HepG2 (cell line): ENCODE data around the gene SMARCA4. TPM values are rescaled to one million over a fixed set of nuclear protein-coding genes. Genes with fewer than 3 reads are reported as not detected.

ENCODE experiments used
- ATAC-seq: fragments of 200-7000 bp; cut with Tn5 transposase; 3 replicates; pipeline ENCODE4 v1.9.1; 2020; ENCODE audit warnings: mild to moderate bottlenecking, moderate library complexity
- BruUV-seq: library from RNA; stranded (reverse); fragments of 400-500 nt; replicated peaks from 2 replicates; lab custom pipeline; 2021; lab: Mats Ljungman, UMichigan
- CTCF ChIA-PET: fragments of 300-600 bp; formaldehyde crosslinking; extraction: SDS; loops from one replicate; lab custom pipeline; 2021; ENCODE audit warnings: low total read pairs, inconsistent platforms, low intra/inter-chr PET ratio; lab: Yijun Ruan, JAX
- POLR2A ChIA-PET: fragments of 350-600 bp; sonication (Branson Sonifier 250); formaldehyde crosslinking; loops from one replicate; lab custom pipeline; 2020; ENCODE audit warnings: antibody characterized with exemption, inconsistent platforms; lab: Yijun Ruan, JAX
- DNase-seq: peaks from one replicate; pipeline ENCODE4 v3.0.0-alpha.2; 2015; ENCODE audit warnings: low spot score
- FAIRE-seq: peaks from 3 replicates; lab custom pipeline; 2011; peaks lifted over from hg19 to GRCh38; lab: Jason Lieb, UNC
- H2AFZ ChIP-seq: one replicate; pipeline ENCODE4 v1.6.1; 2011; ENCODE audit warnings: low read length, inconsistent platforms
- H3K27ac ChIP-seq: fragments of 300-600 bp; 3 replicates; pipeline ENCODE4 v1.8.0; 2011; ENCODE audit warnings: mixed run types, mild to moderate bottlenecking, mixed read lengths, low read length, inconsistent platforms; ENCODE audit not compliant: insufficient read depth; ENCODE audit errors: extremely low read length
- H3K27me3 ChIP-seq, 2 experiments: fragments of 200-600 bp in 1 of 2; 2 replicates in 1 of 2; 3 replicates in 1 of 2; pipeline versions ENCODE4 v1.6.0 to v1.8.0; 2011; ENCODE audit warnings: low read length in 2 of 2, mild to moderate bottlenecking in 2 of 2, moderate library complexity in 2 of 2, inconsistent platforms in 1 of 2; ENCODE audit not compliant: insufficient read depth in 2 of 2, control insufficient read depth in 1 of 2
- H3K36me3 ChIP-seq, 2 experiments: fragments of 200-600 bp in 1 of 2; replicated peaks in 1 of 2; 2 replicates in 1 of 2; 3 replicates in 1 of 2; pipeline versions ENCODE4 v1.5.1 to v1.8.0; 2011; ENCODE audit warnings: low read length in 2 of 2, inconsistent platforms in 1 of 2; ENCODE audit not compliant: insufficient read depth in 2 of 2, control insufficient read depth in 1 of 2
- H3K4me1 ChIP-seq: 2 replicates; pipeline ENCODE4 v1.5.1; 2012; ENCODE audit warnings: low read length, inconsistent platforms; ENCODE audit not compliant: insufficient read depth
- H3K4me2 ChIP-seq: 2 replicates; pipeline ENCODE4 v1.6.0; 2011; ENCODE audit warnings: low read depth, low read length, inconsistent platforms
- H3K4me3 ChIP-seq, 3 experiments: fragments of 200-600 bp in 1 of 3; sonication (generic), shearing (Covaris generic) in 1 of 3; replicated peaks in 1 of 3; 2 replicates each; pipeline ENCODE4 v1.5.1; 2011 to 2016; ENCODE audit warnings: low read length in 3 of 3, inconsistent platforms in 2 of 3, low read depth in 2 of 3, mild to moderate bottlenecking in 2 of 3, control low read depth in 1 of 3, mixed read lengths in 1 of 3; ENCODE audit not compliant: insufficient read depth in 1 of 3
- H3K79me2 ChIP-seq: one replicate; pipeline ENCODE4 v1.6.1; 2011; ENCODE audit warnings: low read length, inconsistent platforms; ENCODE audit not compliant: insufficient read depth
- H3K9ac ChIP-seq: 2 replicates; pipeline ENCODE4 v1.6.0; 2011; ENCODE audit warnings: mild to moderate bottlenecking, low read depth, low read length, inconsistent platforms; ENCODE audit not compliant: insufficient read depth
- H3K9me3 ChIP-seq: 2 replicates; pipeline ENCODE4 v1.5.1; 2012; ENCODE audit warnings: mild to moderate bottlenecking, low read length
- H4K20me1 ChIP-seq: 2 replicates; pipeline ENCODE4 v1.6.0; 2011; ENCODE audit warnings: inconsistent platforms, mild to moderate bottlenecking, low read length, moderate library complexity; ENCODE audit not compliant: insufficient read depth
- FOXP1 ChIP-seq, 2 experiments: fragments of 450-650 bp in 1 of 2; IDR thresholded peaks; 2 replicates each; pipeline ENCODE4 v1.6.1; 2017 to 2018; ENCODE audit warnings: antibody characterized with exemption in 1 of 2
- GATA4 ChIP-seq: sonication (generic); IDR thresholded peaks from 2 replicates; pipeline ENCODE4 v1.6.1; 2016; ENCODE audit warnings: antibody characterized with exemption, low read depth, borderline replicate concordance
- KDM2A ChIP-seq: sonication (generic); formaldehyde crosslinking; IDR thresholded peaks from 2 replicates; pipeline ENCODE4 v1.4.0; 2020; ENCODE audit warnings: low read depth, missing genetic modification reagents, borderline replicate concordance
- KLF15 ChIP-seq: sonication (generic); formaldehyde crosslinking; IDR thresholded peaks from 2 replicates; pipeline ENCODE4 v1.8.1; 2023; ENCODE audit warnings: borderline replicate concordance, mild to moderate bottlenecking, inconsistent platforms, missing genetic modification reagents, mixed read lengths
- NAIF1 ChIP-seq: sonication (generic); formaldehyde crosslinking; IDR thresholded peaks from 2 replicates; pipeline ENCODE4 v1.5.0; 2020; ENCODE audit warnings: mild to moderate bottlenecking, missing genetic modification reagents, borderline replicate concordance
- NR2F1 ChIP-seq, 2 experiments: fragments of 450-650 bp in 1 of 2; formaldehyde crosslinking in 1 of 2; IDR thresholded peaks; 2 replicates each; pipeline versions ENCODE4 v1.5.0 to v1.6.1; 2016 to 2020; ENCODE audit warnings: mild to moderate bottlenecking in 1 of 2, missing compliant biosample characterization in 1 of 2, missing genetic modification reagents in 1 of 2, moderate library complexity in 1 of 2
- NR2F2 ChIP-seq: IDR thresholded peaks from 2 replicates; pipeline ENCODE4 v1.6.1; 2012; ENCODE audit warnings: low read depth, inconsistent platforms, borderline replicate concordance
- PLSCR1 ChIP-seq: sonication (generic); formaldehyde crosslinking; IDR thresholded peaks from 2 replicates; pipeline ENCODE4 v1.5.0; 2020; ENCODE audit warnings: missing genetic modification reagents, mild to moderate bottlenecking, borderline replicate concordance
- PRMT3 ChIP-seq: sonication (generic); formaldehyde crosslinking; IDR thresholded peaks from 2 replicates; pipeline ENCODE4 v1.8.1; 2022; ENCODE audit warnings: low read depth, mild to moderate bottlenecking, moderate library complexity, missing genetic modification reagents, borderline replicate concordance
- RELA ChIP-seq: sonication (generic); formaldehyde crosslinking; IDR thresholded peaks from 2 replicates; pipeline ENCODE4 v1.4.0; 2020; ENCODE audit warnings: missing genetic modification reagents
- TFE3 ChIP-seq: IDR thresholded peaks from 2 replicates; pipeline ENCODE4 v1.6.1; 2016
- ZFP36L2 ChIP-seq: sonication (generic); formaldehyde crosslinking; IDR thresholded peaks from 2 replicates; pipeline ENCODE4 v1.4.0; 2020; ENCODE audit warnings: missing genetic modification reagents
- ZFP90 ChIP-seq: sonication (generic); formaldehyde crosslinking; IDR thresholded peaks from 2 replicates; pipeline ENCODE4 v1.8.0; 2022; ENCODE audit warnings: missing genetic modification reagents, mild to moderate bottlenecking, inconsistent platforms, borderline replicate concordance
- ZNF18 ChIP-seq: sonication (generic); formaldehyde crosslinking; IDR thresholded peaks from 2 replicates; pipeline ENCODE4 v1.8.0; 2022; ENCODE audit warnings: mild to moderate bottlenecking, missing genetic modification reagents; ENCODE audit not compliant: insufficient replicate concordance
- ZNF276 ChIP-seq: sonication (generic); formaldehyde crosslinking; IDR thresholded peaks from 2 replicates; pipeline ENCODE4 v1.4.0; 2020; ENCODE audit warnings: mild to moderate bottlenecking, low read depth, missing genetic modification reagents
- ZNF414 ChIP-seq: sonication (generic); formaldehyde crosslinking; IDR thresholded peaks from 2 replicates; pipeline ENCODE4 v1.5.0; 2020; ENCODE audit warnings: missing genetic modification reagents
- ZNF644 ChIP-seq: IDR thresholded peaks from 2 replicates; pipeline ENCODE4 v1.6.1; 2016; ENCODE audit warnings: low read depth
- WGBS: methylation state at CpG from one replicate; pipeline ENCODE4 v1.1.6; 2017; ENCODE audit warnings: low lambda C conversion rate; 5-methylcytosine and 5-hydroxymethylcytosine counted together
- in situ Hi-C: cut with HindIII; loops from 2 replicates; pipeline ENCODE4 v1.10.0; 2017; ENCODE audit warnings: low pct_unique_long_range_greater_than_20kb; ENCODE audit not compliant: extremely low pct_ligation_motif_present
- intact Hi-C: fragments of 100-400 bp; cut with micrococcal nuclease; formaldehyde crosslinking; loops from one replicate; pipeline ENCODE4 v1.10.0; 2022; ENCODE audit not compliant: unreplicated experiment
- polyA plus RNA-seq, 8 experiments: library from polyadenylated mRNA; depleted of rRNA in 3 of 8; stranded (reverse) in 7 of 8; unstranded in 1 of 8; fragments of >200 nt; fragmentation: Illumina TruSeq in 4 of 8; extraction: Trizol in 4 of 8; gene quantifications; 2 replicates each; pipeline versions ENCODE4 v1.2.1 to v1.2.3, GENCODE V29; 2011 to 2016; ENCODE audit warnings: low read depth in 4 of 8, missing spikeins in 1 of 8, mixed read lengths in 1 of 8; ENCODE audit not compliant: insufficient read depth in 1 of 8
- total RNA-seq, 5 experiments: library from RNA; depleted of rRNA; stranded (reverse); fragments of >200 nt; fragmentation: Illumina TruSeq; extraction: Trizol; gene quantifications; 2 replicates each; pipeline ENCODE4 v1.2.3, GENCODE V29; 2016; ENCODE audit warnings: low read depth in 1 of 5

Gene SMARCA4
- total and polyA plus RNA-seq, 2 of the 13 experiments (the other 11 are each of a cell fraction or from before 2014, with no cell fraction given), result 25.4 to 45.9 TPM

GRCh38 chr19:11033251-11033650, 72.4 kb downstream of the SMARCA4 start:
- H3K27ac ChIP-seq, result no peak overlapping the region
- 99% methylated on average over 22 of the region's 22 CpGs for WGBS
- in situ Hi-C loops (no loop called here), intact Hi-C loops (no loop called here)
- FAIRE-seq, result no peak
- peaks cover 39 to 91% of the 10 kb centered on the region in 2 experiments for H3K36me3 ChIP-seq
- ChIA-PET POLR2A (interaction anchor here (1.1 kb wide), 1 partner anchor 96 kb away, joined by 4 read pairs; no protein-coding TSS in a partner anchor), CTCF (no interaction called here)
- no peak overlapping the region for H2AFZ ChIP-seq
- no peak for ATAC-seq
- H3K9me3 ChIP-seq, result no peaks in the 10 kb centered on the region
- no peaks in the 10 kb centered on the region for H3K79me2 ChIP-seq
- H3K4me3 ChIP-seq, result no peak overlapping the region
- BruUV-seq, result no TSS peak
- no peaks in the 10 kb centered on the region for H3K4me1 ChIP-seq
- H3K9ac ChIP-seq, result no peak overlapping the region
- H4K20me1 ChIP-seq, result peaks cover 4% of the 10 kb centered on the region; the same call in 1 of the 2 replicates
- no peak overlapping the region for H3K4me2 ChIP-seq
- no peaks in the 10 kb centered on the region for H3K27me3 ChIP-seq
- no peak for DNase-seq
- TF ChIP-seq NR2F2 (no peak), RELA (CRISPR knock-in tag) (no peak), FOXP1 (IDR thresholded peaks at IDR 0.05) (no peak), FOXP1 (CRISPR knock-in tag; IDR thresholded peaks at IDR 0.05) (no peak), ZNF276 (no peak), ZNF414 (CRISPR knock-in tag) (no peak), ZNF644 (CRISPR knock-in tag) (no peak), PRMT3 (CRISPR knock-in tag) (no peak), GATA4 (no peak), NAIF1 (no peak), ZNF18 (no peak), ZFP90 (no peak), KLF15 (no peak), NR2F1 (CRISPR knock-in tag; IDR thresholded peaks at IDR 0.05) (no peak), KDM2A (CRISPR knock-in tag) (no peak), TFE3 (CRISPR knock-in tag) (no peak), ZFP36L2 (CRISPR knock-in tag) (no peak), PLSCR1 (CRISPR knock-in tag) (no peak)
